ENCODE measurements around the gene HKDC1. TPM values are rescaled to one million over a fixed set of nuclear protein-coding genes. Genes with fewer than 3 reads are reported as not detected.
"Not testable (repeated sequence)": the region's sequence is repeated elsewhere in the genome, so short reads cannot be mapped to it uniquely, and the experiment has no call there.

Gene HKDC1
- total RNA-seq, result under 1 TPM in 2 of 9 donors, not detected in 7; 0.11 to 0.19 TPM
- polyA plus RNA-seq, result under 1 TPM in 1 of 2 donors, not detected in 1; 0.14 TPM
- long read RNA-seq, donor 1, partial matches to known transcripts, result 1 of 1 reads
- long read RNA-seq, donor 1, other reads (novel, unspliced or antisense), result 0 of 1 reads
- long read RNA-seq, donor 2, result 0 reads
- long read RNA-seq, donor 3, result 0 reads

GRCh38 chr10:69220041-69220451 lies at the start of gene HKDC1:
Gene HKDC1 (plus strand): TSS chr10:69220332. CDS start chr10:69220436, 104 bp downstream.
- H3K36me3 ChIP-seq, result no peaks in the 10 kb centered on the region
- H3K27ac ChIP-seq, result no peak within 1 kb of the TSS
- intact Hi-C loops (cut with DNase I), result no loop called here
- DNase-seq, result no peak
- peaks cover 0 to 36% (median 0%) of the 10 kb centered on the region in 12 donors for H3K4me1 ChIP-seq
- no peak for ATAC-seq
- no peak within 1 kb of the TSS for H3K4me3 ChIP-seq
- H3K27me3 ChIP-seq, result peaks cover 0 to 6% (median 0%) of the 10 kb centered on the region in 9 donors
- TF ChIP-seq POLR2A (IDR thresholded peaks at IDR 0.05) (no peak), CTCF (IDR thresholded peaks at IDR 0.05) (no peak)
- WGBS, 4 donors, result 73 to 85% (median 78%) methylated on average over 8 of the region's 8 CpGs
- H3K9me3 ChIP-seq, result no peaks in the 10 kb centered on the region

GRCh38 chr10:69172241-69172982 lies 47.7 kb upstream of the HKDC1 start:
- H3K36me3 ChIP-seq, result peaks cover 0 to 65% (median 49%) of the 10 kb centered on the region in 9 donors
- no peak overlapping the region for H3K27ac ChIP-seq
- peaks cover 0 to 5% (median 0%) of the 10 kb centered on the region in 12 donors for H3K4me1 ChIP-seq
- intact Hi-C loops (cut with DNase I), result loop anchor here in 1 of 10 donors (5.0 kb wide), 1 partner anchor 170 kb away; no protein-coding TSS in a partner anchor
- no peak for TF ChIP-seq CTCF (IDR thresholded peaks at IDR 0.05)
- no peak for TF ChIP-seq POLR2A (IDR thresholded peaks at IDR 0.05)
- DNase-seq (no peak), ATAC-seq (no peak)
- H3K9me3 ChIP-seq, result no peaks in the 10 kb centered on the region
- H3K4me3 ChIP-seq, result no peak overlapping the region
- no peaks in the 10 kb centered on the region for H3K27me3 ChIP-seq
- WGBS, 4 donors, result 90 to 92% (median 91%) methylated on average over 3 of the region's 3 CpGs

- peaks cover 0 to 36% (median 24%) of the 10 kb centered on the region in 9 donors for H3K36me3 ChIP-seq
- H3K4me3 ChIP-seq; DNase-seq; ATAC-seq; H3K4me1 ChIP-seq; H3K27me3 ChIP-seq; intact Hi-C loops (cut with DNase I); H3K9me3 ChIP-seq; H3K27ac ChIP-seq: not testable (repeated sequence)
- WGBS, 4 donors, result 72 to 93% (median 75%) methylated on average over 4 of the region's 4 CpGs
Observed at GRCh38 chr10:69175326-69175725, 44.8 kb upstream of the HKDC1 start.

- DNase-seq (no peak), ATAC-seq (no peak)
- no peaks in the 10 kb centered on the region for H3K9me3 ChIP-seq
- peaks cover 0 to 21% (median 9%) of the 10 kb centered on the region in 9 donors for H3K36me3 ChIP-seq
- H3K4me1 ChIP-seq, result peaks cover 0 to 21% (median 16%) of the 10 kb centered on the region in 12 donors
- no peak overlapping the region for H3K27ac ChIP-seq
- TF ChIP-seq CTCF (IDR thresholded peaks at IDR 0.05) (no peak), POLR2A (IDR thresholded peaks at IDR 0.05) (no peak)
- no peak overlapping the region for H3K4me3 ChIP-seq
- no peaks in the 10 kb centered on the region for H3K27me3 ChIP-seq
- intact Hi-C loops (cut with DNase I), result no loop called here
- WGBS, 4 donors, result 82 to 91% (median 85%) methylated on average over 2 of the region's 2 CpGs
Observed at GRCh38 chr10:69176823-69177222, 43.3 kb upstream of the HKDC1 start.

All from heart left ventricle (tissue), 16 donors.